Effector CD4-positive, alpha-beta T cell (primary cell): ENCODE results near the gene CEP112.
"Not testable (repeated sequence)": the region's sequence is repeated elsewhere in the genome, so short reads cannot be mapped to it uniquely, and the experiment has no call there.

Source experiments
- DNase-seq: peaks from one replicate; pipeline ENCODE4 v3.0.0-alpha.2; 2020

The CEP112 gene

DNA sequence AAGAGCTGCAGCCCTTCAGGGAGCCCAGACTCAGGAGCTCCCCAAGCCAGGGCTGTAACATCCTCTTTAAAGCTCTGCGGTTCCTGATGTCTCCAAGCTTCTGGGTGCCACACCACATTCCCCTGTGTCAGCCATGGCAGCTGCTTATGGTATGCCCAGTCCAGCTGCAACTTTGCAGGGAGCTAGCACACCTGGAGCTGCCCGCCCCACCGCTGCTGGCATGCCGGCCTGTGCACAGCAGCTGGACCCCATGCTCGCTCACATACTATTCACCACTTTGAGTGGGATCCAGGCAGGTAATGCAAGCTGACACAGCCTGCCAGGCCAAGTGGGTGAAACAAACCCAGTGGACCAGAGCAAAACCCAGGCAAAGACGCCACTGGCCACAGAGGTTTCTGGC is 324.9 kb downstream of the CEP112 start:
- DNase-seq = no peak

GRCh38 chr17:65865715-65866425 is 326.1 kb downstream of the CEP112 start:
- DNase-seq = no peak

DNA sequence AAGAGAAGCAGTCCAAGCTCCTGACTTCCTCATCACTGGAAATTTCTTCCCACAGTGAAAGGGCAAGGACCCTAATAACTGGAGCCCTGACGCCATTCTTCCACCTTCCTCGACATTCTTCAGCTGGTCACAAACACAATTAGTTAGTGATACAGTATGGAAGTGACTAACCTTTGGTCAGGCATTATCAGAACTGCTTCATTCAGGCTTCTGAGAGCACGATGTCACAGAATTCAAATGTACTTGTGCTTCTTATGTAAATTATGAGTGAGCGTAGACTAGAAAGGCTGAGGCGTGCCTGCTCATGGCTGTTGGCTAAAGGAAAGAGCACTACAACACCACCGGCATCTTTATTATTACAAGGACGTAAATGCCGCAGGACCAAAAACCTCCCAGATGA is 327.5 kb downstream of the CEP112 start:
- DNase-seq = no peak

- no peak for DNase-seq
Measured at GRCh38 chr17:65857718-65858117, 334.2 kb downstream of the CEP112 start.

DNA sequence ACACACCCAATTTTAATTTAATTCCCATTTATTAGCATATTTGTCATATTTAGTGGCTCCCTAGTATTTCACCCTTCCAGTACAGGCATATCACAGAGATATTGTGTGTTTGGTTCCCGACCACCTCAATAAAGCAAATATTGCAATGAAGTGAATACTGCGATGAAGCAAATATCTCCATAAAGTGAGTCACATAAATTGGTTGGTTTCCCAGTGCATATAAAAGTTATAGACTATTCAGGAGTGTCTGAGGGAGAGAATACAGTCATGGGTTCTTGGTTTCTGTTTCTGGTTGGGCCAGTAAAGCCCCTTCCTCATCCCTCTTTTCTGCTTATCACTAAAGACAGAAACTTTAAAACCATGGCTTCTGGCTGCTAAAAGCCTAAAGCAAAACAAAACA is 335.1 kb downstream of the CEP112 start:
- DNase-seq = no peak

DNA sequence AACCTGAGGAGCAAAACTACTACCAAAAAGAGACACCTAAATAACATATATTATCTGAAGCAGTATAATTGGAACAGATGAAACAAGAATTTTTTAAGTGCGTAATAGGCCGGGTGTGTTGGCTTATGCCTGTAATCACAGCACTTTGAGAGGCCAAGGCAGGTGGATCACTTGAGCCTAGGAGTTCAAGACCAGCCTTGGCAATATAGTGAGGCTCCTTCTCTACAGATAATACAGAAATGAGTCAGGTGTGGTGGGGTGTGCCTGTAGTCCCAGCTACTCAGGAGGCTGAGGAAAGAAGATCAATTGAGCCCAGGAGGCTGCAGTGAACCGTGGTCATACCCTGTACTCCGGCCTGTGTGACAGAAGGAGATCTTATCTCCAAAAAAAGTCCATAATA is 336.3 kb downstream of the CEP112 start:
- no peak for DNase-seq

DNA sequence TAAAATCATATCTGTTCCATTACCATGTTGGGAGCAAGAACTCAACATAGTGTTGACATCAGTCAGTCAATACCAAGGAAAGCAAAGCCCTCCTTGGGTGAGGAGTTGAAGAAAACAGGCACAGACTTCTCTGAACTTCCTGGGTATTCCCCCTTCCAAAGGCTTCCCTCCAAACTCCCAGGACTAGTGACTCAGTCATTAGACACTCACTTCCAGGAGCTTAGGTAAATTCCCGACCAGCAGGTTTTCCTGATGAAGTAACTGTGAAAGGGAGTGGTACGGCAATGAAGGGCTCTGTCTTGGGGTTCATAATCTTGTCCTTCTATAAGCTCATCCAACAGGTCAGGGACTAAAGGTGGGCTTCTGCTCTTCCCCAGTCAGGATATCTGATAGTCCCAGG is 336.7 kb downstream of the CEP112 start:
- no peak for DNase-seq

- no peak for DNase-seq
Measured at GRCh38 chr17:65853816-65854215, 338.1 kb downstream of the CEP112 start.

DNA sequence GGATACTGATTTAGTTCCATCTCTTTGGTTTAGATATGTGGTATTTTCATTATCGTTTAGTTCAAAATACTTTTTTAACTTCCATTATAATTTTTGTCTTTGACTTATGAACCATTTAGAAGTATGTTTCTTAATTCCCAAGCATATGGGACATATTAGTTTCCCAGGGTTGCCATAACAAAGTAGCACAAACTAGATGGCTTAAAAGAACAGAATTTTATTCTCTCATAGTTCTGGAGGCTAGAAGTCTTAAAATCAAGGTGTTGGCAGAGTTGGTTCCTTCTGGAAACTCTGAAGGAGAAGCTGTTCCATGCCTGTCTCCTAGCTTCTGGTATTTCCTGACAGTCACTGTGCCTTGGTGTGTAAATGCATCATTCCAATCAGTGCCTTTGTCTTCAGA is 339.0 kb downstream of the CEP112 start:
- no peak for DNase-seq

GRCh38 chr17:65851965-65852736 is 339.8 kb downstream of the CEP112 start:
- DNase-seq = no peak

DNA sequence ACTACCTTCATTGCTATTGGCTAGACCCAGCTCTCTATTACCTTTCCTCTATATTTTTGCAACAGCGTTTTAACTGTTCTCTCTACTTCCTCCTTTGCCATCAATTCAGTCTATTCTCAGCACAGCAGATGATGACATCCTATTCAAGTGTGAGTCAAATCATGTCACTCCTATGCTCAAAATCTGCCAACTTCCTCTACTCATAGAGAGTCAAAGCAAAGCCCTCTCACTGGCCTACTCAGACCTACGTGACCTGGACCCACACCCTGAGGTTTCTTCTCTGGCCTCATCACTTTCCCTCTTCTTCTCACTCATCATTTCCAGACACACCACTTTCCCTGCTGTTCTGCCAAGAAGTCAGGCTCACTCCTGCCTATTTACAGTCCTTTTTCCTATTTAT is 341.4 kb downstream of the CEP112 start:
- DNase-seq = no peak

- no peak for DNase-seq
Measured at GRCh38 chr17:65848751-65849150, 343.2 kb downstream of the CEP112 start.

- DNase-seq = no peak
Measured at GRCh38 chr17:65841089-65841488, 350.8 kb downstream of the CEP112 start.

- DNase-seq = not testable (repeated sequence)
Measured at GRCh38 chr17:65837232-65837631, 354.7 kb downstream of the CEP112 start.

DNA sequence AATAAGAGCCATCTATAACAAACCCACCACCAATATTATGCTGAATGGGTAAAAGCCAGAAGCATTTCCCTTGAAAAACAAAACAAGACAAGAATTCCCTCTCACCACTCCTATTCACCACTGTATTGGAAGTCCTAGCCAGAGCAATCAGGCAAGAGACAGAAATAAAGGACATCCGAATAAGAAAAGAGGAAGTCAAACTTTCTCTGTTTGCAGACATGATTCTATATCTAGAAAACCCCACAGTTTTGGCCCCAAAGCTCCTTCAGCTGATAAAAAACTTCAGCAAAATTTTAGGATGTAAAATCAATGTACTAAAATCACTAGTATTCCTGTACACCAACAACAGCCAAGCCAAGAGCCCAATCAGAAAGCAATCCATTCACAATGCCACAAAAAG is 358.7 kb downstream of the CEP112 start:
- no peak for DNase-seq

- no peak for DNase-seq
Measured at GRCh38 chr17:65830356-65830755, 361.6 kb downstream of the CEP112 start.

- DNase-seq = not testable (repeated sequence)
Measured at GRCh38 chr17:65826577-65826976, 365.4 kb downstream of the CEP112 start.

DNA sequence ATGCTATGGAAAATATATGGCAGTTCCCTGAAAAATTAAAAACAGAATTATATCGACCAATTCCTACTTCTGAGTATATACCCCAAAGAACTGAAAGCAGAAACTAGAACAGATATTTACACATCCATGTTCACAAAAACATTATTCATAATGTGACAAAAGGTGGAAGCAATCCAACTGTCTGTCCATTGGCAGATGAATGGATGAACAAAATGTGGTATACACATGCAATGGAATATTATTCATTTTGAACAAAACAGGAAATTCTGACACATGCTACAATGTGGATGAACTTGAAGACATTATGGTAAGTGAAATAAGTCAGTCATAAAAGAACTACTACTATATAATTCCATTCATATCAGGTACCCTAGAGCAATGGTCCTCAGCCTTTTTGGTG is 367.0 kb downstream of the CEP112 start:
- DNase-seq = no peak

- DNase-seq = no peak
Measured at GRCh38 chr17:65823713-65824112, 368.2 kb downstream of the CEP112 start.

GRCh38 chr17:65820811-65821210 is 371.1 kb downstream of the CEP112 start:
- DNase-seq = no peak

DNA sequence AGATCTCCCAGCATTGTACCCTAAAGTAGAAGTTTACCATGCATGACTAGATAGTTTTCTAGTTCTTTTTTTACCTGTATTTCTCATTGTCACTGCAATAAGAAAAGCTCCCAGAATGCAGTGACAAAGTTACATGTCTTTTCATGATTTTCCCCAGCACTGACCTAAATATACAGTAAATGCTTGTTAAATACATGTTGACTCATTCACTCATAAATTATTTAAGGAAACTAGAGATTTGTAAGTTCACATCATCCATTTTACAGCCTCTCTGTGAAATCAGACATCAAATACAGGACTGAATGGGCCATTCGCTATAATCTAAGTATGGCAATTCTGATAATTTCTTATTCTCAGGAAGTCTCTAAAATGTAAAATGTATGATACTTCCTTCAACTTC is 371.6 kb downstream of the CEP112 start:
- DNase-seq = no peak

DNA sequence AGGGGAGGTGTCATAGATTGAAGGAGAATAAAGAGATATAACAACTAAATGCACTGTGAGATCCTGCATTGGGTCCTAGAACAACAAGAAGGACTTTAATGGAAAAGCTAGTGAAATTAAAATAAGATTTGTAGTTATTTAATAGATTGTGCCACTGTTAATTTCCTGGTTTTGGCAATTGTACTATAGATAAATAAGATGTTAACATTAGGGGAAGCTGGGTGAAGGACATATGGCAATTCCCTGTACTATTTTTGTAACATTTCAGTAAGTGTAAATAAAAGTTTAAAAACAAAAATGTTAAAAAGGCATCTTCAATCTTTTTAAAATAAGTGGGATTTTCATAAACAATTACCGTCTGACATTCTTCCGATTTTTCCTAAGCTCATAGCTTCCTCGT is 372.1 kb downstream of the CEP112 start:
- DNase-seq = no peak

- no peak for DNase-seq
Measured at GRCh38 chr17:65817951-65818350, 374.0 kb downstream of the CEP112 start.

- DNase-seq = no peak
Measured at GRCh38 chr17:65814418-65814817, 377.5 kb downstream of the CEP112 start.

GRCh38 chr17:65813306-65813705 is 378.6 kb downstream of the CEP112 start:
- no peak for DNase-seq
